ENCODE data around the gene KRTAP6-1. TPM values are rescaled to one million over a fixed set of nuclear protein-coding genes. Genes with fewer than 3 reads are reported as not detected.

KRTAP6-1 gene
- total RNA-seq: not detected

GRCh38 chr21:30613836-30614235 lies at the start of gene KRTAP6-1:
TSS of gene KRTAP6-1 (minus strand) at chr21:30613930. CDS start at chr21:30613904, 26 bp downstream.
- Mint-ChIP-seq H3K27ac (no peak within 1 kb of the TSS), H3K27me3 (no peaks in the 10 kb centered on the region), H3K4me1 (no peaks in the 10 kb centered on the region), H3K4me3 (no peak within 1 kb of the TSS), H3K9me3 (ENCODE audit: low read depth) (peaks cover 7% of the 10 kb centered on the region), H3K36me3 (no peaks in the 10 kb centered on the region)
- CTCF ChIA-PET: no interaction called here
- no peak for ATAC-seq
- DNase-seq: no peak

- no peak overlapping the region for H3K27ac Mint-ChIP-seq
- no peaks in the 10 kb centered on the region for H3K27me3 Mint-ChIP-seq
- no peak for DNase-seq
- H3K36me3 Mint-ChIP-seq: no peaks in the 10 kb centered on the region
- peaks cover 1% of the 10 kb centered on the region for H3K9me3 Mint-ChIP-seq (ENCODE audit: low read depth)
- no peaks in the 10 kb centered on the region for H3K4me1 Mint-ChIP-seq
- ATAC-seq: no peak
- CTCF ChIA-PET: no interaction called here
- H3K4me3 Mint-ChIP-seq: no peak overlapping the region
Observed at GRCh38 chr21:30652891-30653290, 39.2 kb upstream of the KRTAP6-1 start.

GRCh38 chr21:30646904-30647414 lies 33.2 kb upstream of the KRTAP6-1 start:
- Mint-ChIP-seq H3K9me3 (ENCODE audit: low read depth) (peaks cover 1% of the 10 kb centered on the region), H3K4me3 (no peak overlapping the region), H3K27ac (no peak overlapping the region), H3K36me3 (no peaks in the 10 kb centered on the region), H3K27me3 (no peaks in the 10 kb centered on the region), H3K4me1 (no peaks in the 10 kb centered on the region)
- no peak for DNase-seq
- CTCF ChIA-PET: no interaction called here
- no peak for ATAC-seq

- H3K27ac Mint-ChIP-seq: no peak within 1 kb of the TSS
Observed at GRCh38 chr21:30642564-30642963, 28.8 kb upstream of the KRTAP6-1 start, which contains the start of gene KRTAP20-3. TSS of gene KRTAP20-3 (plus strand) at chr21:30642864.

GRCh38 chr21:30638686-30639085 lies 25.0 kb upstream of the KRTAP6-1 start:
- Mint-ChIP-seq H3K36me3 (no peaks in the 10 kb centered on the region), H3K27me3 (no peaks in the 10 kb centered on the region), H3K9me3 (ENCODE audit: low read depth) (peaks cover 2% of the 10 kb centered on the region), H3K4me3 (no peak overlapping the region), H3K4me1 (no peaks in the 10 kb centered on the region), H3K27ac (no peak overlapping the region)
- CTCF ChIA-PET: no interaction called here
- DNase-seq (no peak), ATAC-seq (no peak)

More at GRCh38 chr21:30642564-30642963, 28.8 kb upstream of the KRTAP6-1 start, which contains the start of gene KRTAP20-3:
- ATAC-seq: no peak
- peaks cover 2% of the 10 kb centered on the region for H3K9me3 Mint-ChIP-seq (ENCODE audit: low read depth)
- DNase-seq: no peak
- CTCF ChIA-PET: no interaction called here
- no peak within 1 kb of the TSS for H3K4me3 Mint-ChIP-seq
- no peaks in the 10 kb centered on the region for H3K27me3 Mint-ChIP-seq
- H3K4me1 Mint-ChIP-seq: no peaks in the 10 kb centered on the region
- H3K36me3 Mint-ChIP-seq: no peaks in the 10 kb centered on the region

- H3K27ac Mint-ChIP-seq: no peak within 1 kb of the TSS
- no peaks in the 10 kb centered on the region for H3K36me3 Mint-ChIP-seq
- H3K4me3 Mint-ChIP-seq: no peak within 1 kb of the TSS
- no peaks in the 10 kb centered on the region for H3K9me3 Mint-ChIP-seq (ENCODE audit: low read depth)
- ATAC-seq (no peak), DNase-seq (no peak)
- CTCF ChIA-PET: no interaction called here
- no peaks in the 10 kb centered on the region for H3K4me1 Mint-ChIP-seq
- no peaks in the 10 kb centered on the region for H3K27me3 Mint-ChIP-seq
Observed at GRCh38 chr21:30634906-30635305, 21.2 kb upstream of the KRTAP6-1 start, which contains the start of gene KRTAP20-2. TSS of gene KRTAP20-2 (plus strand) at chr21:30635206. CDS start at chr21:30635264, 58 bp downstream.

GRCh38 chr21:30629200-30629599 lies 15.5 kb upstream of the KRTAP6-1 start:
- H3K27ac Mint-ChIP-seq: no peak overlapping the region
- CTCF ChIA-PET: no interaction called here
- no peaks in the 10 kb centered on the region for H3K36me3 Mint-ChIP-seq
- DNase-seq (no peak), ATAC-seq (no peak)
- H3K4me1 Mint-ChIP-seq: no peaks in the 10 kb centered on the region
- no peaks in the 10 kb centered on the region for H3K27me3 Mint-ChIP-seq
- no peaks in the 10 kb centered on the region for H3K9me3 Mint-ChIP-seq (ENCODE audit: low read depth)
- no peak overlapping the region for H3K4me3 Mint-ChIP-seq

GRCh38 chr21:30628109-30628508 lies 14.4 kb upstream of the KRTAP6-1 start:
- no peaks in the 10 kb centered on the region for H3K36me3 Mint-ChIP-seq
- CTCF ChIA-PET: no interaction called here
- DNase-seq (no peak), ATAC-seq (no peak)
- H3K4me1 Mint-ChIP-seq: no peaks in the 10 kb centered on the region
- no peak overlapping the region for H3K27ac Mint-ChIP-seq
- H3K9me3 Mint-ChIP-seq (ENCODE audit: low read depth): peaks cover 5% of the 10 kb centered on the region
- no peaks in the 10 kb centered on the region for H3K27me3 Mint-ChIP-seq
- no peak overlapping the region for H3K4me3 Mint-ChIP-seq

- CTCF ChIA-PET: no interaction called here
- ATAC-seq (no peak), DNase-seq (no peak)
- H3K9me3 Mint-ChIP-seq (ENCODE audit: low read depth): peaks cover 5% of the 10 kb centered on the region
- no peaks in the 10 kb centered on the region for H3K4me1 Mint-ChIP-seq
- no peaks in the 10 kb centered on the region for H3K36me3 Mint-ChIP-seq
- H3K27me3 Mint-ChIP-seq: no peaks in the 10 kb centered on the region
- H3K27ac Mint-ChIP-seq: no peak overlapping the region
- no peak overlapping the region for H3K4me3 Mint-ChIP-seq
Observed at GRCh38 chr21:30625449-30626165, 11.9 kb upstream of the KRTAP6-1 start.

GRCh38 chr21:30623362-30623761 lies 9.6 kb upstream of the KRTAP6-1 start:
- Mint-ChIP-seq H3K27me3 (no peaks in the 10 kb centered on the region), H3K4me1 (no peaks in the 10 kb centered on the region)
- CTCF ChIA-PET: no interaction called here

GRCh38 chr21:30620522-30620921 lies 6.8 kb upstream of the KRTAP6-1 start, which contains the start of gene KRTAP20-4:
TSS of gene KRTAP20-4 (plus strand) at chr21:30620627.
- ATAC-seq (no peak), DNase-seq (no peak)
- Mint-ChIP-seq H3K36me3 (no peaks in the 10 kb centered on the region), H3K27ac (no peak within 1 kb of the TSS), H3K27me3 (no peaks in the 10 kb centered on the region), H3K9me3 (ENCODE audit: low read depth) (peaks cover 7% of the 10 kb centered on the region), H3K4me1 (no peaks in the 10 kb centered on the region), H3K4me3 (no peak within 1 kb of the TSS)
- CTCF ChIA-PET: no interaction called here

More at GRCh38 chr21:30623362-30623761, 9.6 kb upstream of the KRTAP6-1 start:
- no peak for DNase-seq
- H3K9me3 Mint-ChIP-seq (ENCODE audit: low read depth): peaks cover 5% of the 10 kb centered on the region
- H3K27ac Mint-ChIP-seq: no peak overlapping the region
- ATAC-seq: no peak
- no peaks in the 10 kb centered on the region for H3K36me3 Mint-ChIP-seq
- no peak overlapping the region for H3K4me3 Mint-ChIP-seq

- H3K4me3 Mint-ChIP-seq: no peak overlapping the region
- H3K27ac Mint-ChIP-seq: no peak overlapping the region
- H3K36me3 Mint-ChIP-seq: no peaks in the 10 kb centered on the region
- no peak for DNase-seq
- H3K4me1 Mint-ChIP-seq: no peaks in the 10 kb centered on the region
- CTCF ChIA-PET: no interaction called here
- peaks cover 7% of the 10 kb centered on the region for H3K9me3 Mint-ChIP-seq (ENCODE audit: low read depth)
- no peak for ATAC-seq
- H3K27me3 Mint-ChIP-seq: no peaks in the 10 kb centered on the region
Observed at GRCh38 chr21:30620080-30620479, 6.3 kb upstream of the KRTAP6-1 start.

GRCh38 chr21:30616125-30616524 lies 2.4 kb upstream of the KRTAP6-1 start, which contains the start of gene KRTAP20-1:
TSS of gene KRTAP20-1 (plus strand) at chr21:30616425. CDS start at chr21:30616455, 30 bp downstream.
- ATAC-seq (no peak), DNase-seq (no peak)
- Mint-ChIP-seq H3K4me1 (no peaks in the 10 kb centered on the region), H3K27me3 (no peaks in the 10 kb centered on the region), H3K4me3 (no peak within 1 kb of the TSS), H3K9me3 (ENCODE audit: low read depth) (peaks cover 4% of the 10 kb centered on the region), H3K27ac (no peak within 1 kb of the TSS), H3K36me3 (no peaks in the 10 kb centered on the region)
- CTCF ChIA-PET: no interaction called here

GRCh38 chr21:30615199-30615598 lies 1.5 kb upstream of the KRTAP6-1 start:
- Mint-ChIP-seq H3K9me3 (ENCODE audit: low read depth) (peaks cover 7% of the 10 kb centered on the region), H3K27ac (no peak overlapping the region), H3K4me3 (no peak overlapping the region), H3K27me3 (no peaks in the 10 kb centered on the region), H3K4me1 (no peaks in the 10 kb centered on the region), H3K36me3 (no peaks in the 10 kb centered on the region)
- CTCF ChIA-PET: no interaction called here
- DNase-seq: no peak
- ATAC-seq: no peak

All from activated CD8-positive, alpha-beta memory T cell treated with anti-CD3 and anti-CD28 coated beads, Interleukin-2, amount 10 ng/mL, durations not matched to agents 7 days and 5 days (primary cell).